ENCODE measurements around the gene AJAP1. TPM values are rescaled to one million over a fixed set of nuclear protein-coding genes. Genes with fewer than 3 reads are reported as not detected.

Gene AJAP1
- total and polyA plus RNA-seq, 10 of the 15 experiments (the other 5 are each of a cell fraction or from before 2014, with no cell fraction given), result not detected

DNA sequence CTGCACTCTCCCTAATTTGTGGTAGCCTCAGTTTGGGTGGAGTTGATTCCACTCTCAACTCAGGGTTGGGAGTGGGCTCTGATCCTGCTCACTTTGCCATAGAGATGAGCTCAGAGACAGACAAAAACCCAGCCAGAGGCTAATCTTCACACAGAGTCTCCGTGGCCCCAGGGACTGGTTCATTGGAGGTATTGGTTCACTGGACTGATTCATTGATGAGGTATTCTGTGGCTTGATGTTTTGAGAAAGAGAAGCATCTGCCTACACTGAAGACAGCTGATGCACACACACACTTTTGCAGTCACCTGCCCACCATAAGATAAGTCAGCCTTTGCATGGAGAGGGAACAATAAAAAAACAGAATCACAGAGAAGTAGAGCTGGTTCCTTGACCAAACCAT is 183.8 kb downstream of the AJAP1 start (continued):
- TF ChIP-seq, protein P1, sequence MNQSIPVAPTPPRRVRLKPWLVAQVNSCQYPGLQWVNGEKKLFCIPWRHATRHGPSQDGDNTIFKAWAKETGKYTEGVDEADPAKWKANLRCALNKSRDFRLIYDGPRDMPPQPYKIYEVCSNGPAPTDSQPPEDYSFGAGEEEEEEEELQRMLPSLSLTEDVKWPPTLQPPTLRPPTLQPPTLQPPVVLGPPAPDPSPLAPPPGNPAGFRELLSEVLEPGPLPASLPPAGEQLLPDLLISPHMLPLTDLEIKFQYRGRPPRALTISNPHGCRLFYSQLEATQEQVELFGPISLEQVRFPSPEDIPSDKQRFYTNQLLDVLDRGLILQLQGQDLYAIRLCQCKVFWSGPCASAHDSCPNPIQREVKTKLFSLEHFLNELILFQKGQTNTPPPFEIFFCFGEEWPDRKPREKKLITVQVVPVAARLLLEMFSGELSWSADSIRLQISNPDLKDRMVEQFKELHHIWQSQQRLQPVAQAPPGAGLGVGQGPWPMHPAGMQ (IDR thresholded peaks at IDR 0.05; ENCODE audit: borderline replicate concordance), result no peak
- TF ChIP-seq TBL1XR1 (IDR thresholded peaks at IDR 0.05; ENCODE audit: low read depth, low read length) (no peak), NRF1 (conservative IDR thresholded peaks at IDR 0.05; ENCODE audit: low read depth, low read length) (no peak), EED (IDR thresholded peaks at IDR 0.05; ENCODE audit: low read depth) (no peak), SUZ12 (IDR thresholded peaks at IDR 0.05; ENCODE audit: unreplicated experiment) (no peak), SIX5 (IDR thresholded peaks at IDR 0.05; ENCODE audit: low read depth, low read length, severe bottlenecking) (no peak), CBX3 (IDR thresholded peaks at IDR 0.05; ENCODE audit: borderline replicate concordance, low read depth) (no peak), SMAD1 (IDR thresholded peaks at IDR 0.05; ENCODE audit: low read depth, partially characterized antibody) (no peak)
- TF ChIP-seq, protein P2, sequence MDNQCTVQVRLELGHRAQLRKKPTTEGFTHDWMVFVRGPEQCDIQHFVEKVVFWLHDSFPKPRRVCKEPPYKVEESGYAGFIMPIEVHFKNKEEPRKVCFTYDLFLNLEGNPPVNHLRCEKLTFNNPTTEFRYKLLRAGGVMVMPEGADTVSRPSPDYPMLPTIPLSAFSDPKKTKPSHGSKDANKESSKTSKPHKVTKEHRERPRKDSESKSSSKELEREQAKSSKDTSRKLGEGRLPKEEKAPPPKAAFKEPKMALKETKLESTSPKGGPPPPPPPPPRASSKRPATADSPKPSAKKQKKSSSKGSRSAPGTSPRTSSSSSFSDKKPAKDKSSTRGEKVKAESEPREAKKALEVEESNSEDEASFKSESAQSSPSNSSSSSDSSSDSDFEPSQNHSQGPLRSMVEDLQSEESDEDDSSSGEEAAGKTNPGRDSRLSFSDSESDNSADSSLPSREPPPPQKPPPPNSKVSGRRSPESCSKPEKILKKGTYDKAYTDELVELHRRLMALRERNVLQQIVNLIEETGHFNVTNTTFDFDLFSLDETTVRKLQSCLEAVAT (IDR thresholded peaks at IDR 0.05), result no peak
- TF ChIP-seq, protein P3, sequence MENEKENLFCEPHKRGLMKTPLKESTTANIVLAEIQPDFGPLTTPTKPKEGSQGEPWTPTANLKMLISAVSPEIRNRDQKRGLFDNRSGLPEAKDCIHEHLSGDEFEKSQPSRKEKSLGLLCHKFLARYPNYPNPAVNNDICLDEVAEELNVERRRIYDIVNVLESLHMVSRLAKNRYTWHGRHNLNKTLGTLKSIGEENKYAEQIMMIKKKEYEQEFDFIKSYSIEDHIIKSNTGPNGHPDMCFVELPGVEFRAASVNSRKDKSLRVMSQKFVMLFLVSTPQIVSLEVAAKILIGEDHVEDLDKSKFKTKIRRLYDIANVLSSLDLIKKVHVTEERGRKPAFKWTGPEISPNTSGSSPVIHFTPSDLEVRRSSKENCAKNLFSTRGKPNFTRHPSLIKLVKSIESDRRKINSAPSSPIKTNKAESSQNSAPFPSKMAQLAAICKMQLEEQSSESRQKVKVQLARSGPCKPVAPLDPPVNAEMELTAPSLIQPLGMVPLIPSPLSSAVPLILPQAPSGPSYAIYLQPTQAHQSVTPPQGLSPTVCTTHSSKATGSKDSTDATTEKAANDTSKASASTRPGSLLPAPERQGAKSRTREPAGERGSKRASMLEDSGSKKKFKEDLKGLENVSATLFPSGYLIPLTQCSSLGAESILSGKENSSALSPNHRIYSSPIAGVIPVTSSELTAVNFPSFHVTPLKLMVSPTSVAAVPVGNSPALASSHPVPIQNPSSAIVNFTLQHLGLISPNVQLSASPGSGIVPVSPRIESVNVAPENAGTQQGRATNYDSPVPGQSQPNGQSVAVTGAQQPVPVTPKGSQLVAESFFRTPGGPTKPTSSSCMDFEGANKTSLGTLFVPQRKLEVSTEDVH (IDR thresholded peaks at IDR 0.05; ENCODE audit: low read depth, partially characterized antibody), result no peak
